ENCODE data around the gene FNDC8.
"Not testable (repeated sequence)": the region's sequence is repeated elsewhere in the genome, so short reads cannot be mapped to it uniquely, and the experiment has no call there.

Gene FNDC8

DNA sequence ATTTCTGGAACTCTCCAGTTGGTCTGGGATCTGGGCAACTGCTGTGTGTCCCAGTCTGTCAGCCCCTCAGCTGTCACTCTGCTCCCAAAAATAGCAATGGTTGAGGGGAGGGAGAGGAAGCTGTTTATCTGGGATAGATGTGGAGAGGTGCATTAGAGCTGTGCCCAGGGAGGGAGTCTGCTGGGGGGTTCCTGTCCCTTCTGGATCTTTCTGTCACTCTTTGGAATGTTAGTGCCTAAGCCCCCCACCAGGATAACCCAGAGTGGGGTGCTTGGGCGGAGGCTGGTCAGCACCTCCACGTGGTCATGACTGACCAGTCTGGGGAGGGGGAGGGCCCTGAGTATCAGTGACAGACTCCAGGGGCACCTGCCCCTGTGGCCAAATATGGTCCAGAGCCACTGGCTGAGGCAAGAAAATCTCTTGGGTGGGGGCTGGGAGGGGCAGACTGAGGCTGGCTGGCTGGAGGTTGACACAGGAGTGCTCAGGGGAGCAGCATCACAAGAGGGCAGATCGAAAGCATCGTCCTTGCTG, 26.0 kb downstream of the FNDC8 start, which contains the start of gene UNC45B:
Gene UNC45B (plus strand): TSS at position 443 of the 531 bp plus-strand sequence. CDS start 447 bp downstream, outside the sequence.
- Histone ChIP-seq H3K9me3 (ENCODE audit: insufficient read depth, low read length) (no peaks in the 10 kb centered on the region), H3K4me2 (ENCODE audit: low read depth, low read length, poor library complexity, severe bottlenecking) (no peak within 1 kb of the TSS), H3K9me2 (replicated peaks; ENCODE audit: insufficient read depth, low read length) (no peaks in the 10 kb centered on the region), H3K4me3 (ENCODE audit: insufficient read depth, low read length, poor library complexity, severe bottlenecking) (no peak within 1 kb of the TSS), H4K20me1 (ENCODE audit: low read depth, low read length) (no peaks in the 10 kb centered on the region), H3K9ac (ENCODE audit: low read length) (no peak within 1 kb of the TSS), H3F3A (ENCODE audit: insufficient read depth) (no peaks in the 10 kb centered on the region), H3K79me2 (ENCODE audit: insufficient read depth, low read length) (no peaks in the 10 kb centered on the region), H3K36me3 (ENCODE audit: low read length) (no peaks in the 10 kb centered on the region), H3K27me3 (ENCODE audit: low read length) (no peaks in the 10 kb centered on the region), H3K27ac (ENCODE audit: low read depth, low read length) (no peak within 1 kb of the TSS), H2AFZ (ENCODE audit: low read depth, low read length, severe bottlenecking) (no peak within 1 kb of the TSS)
- no peak for TF ChIP-seq EZH2phosphoT487 (conservative IDR thresholded peaks at IDR 0.05; ENCODE audit: low read length)
- no peak for TF ChIP-seq CTCF (IDR thresholded peaks at IDR 0.05; ENCODE audit: insufficient read depth, low read length, poor library complexity, severe bottlenecking)

DNA sequence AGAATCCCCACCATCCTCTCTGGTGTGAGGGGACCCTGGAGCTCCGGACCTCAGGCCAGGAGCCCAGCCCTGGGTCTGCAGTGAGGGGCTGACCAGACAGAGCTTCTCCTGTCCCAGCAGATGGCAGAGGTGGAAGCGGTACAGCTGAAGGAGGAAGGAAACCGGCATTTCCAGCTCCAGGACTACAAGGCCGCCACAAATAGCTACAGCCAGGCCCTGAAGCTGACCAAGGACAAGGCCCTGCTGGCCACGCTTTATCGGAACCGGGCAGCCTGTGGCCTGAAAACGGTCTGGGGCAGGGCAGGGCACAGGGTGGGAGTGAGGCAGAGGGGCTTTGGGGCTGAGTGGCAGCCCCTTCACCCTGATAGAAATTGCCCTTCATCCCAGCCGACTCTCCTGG, 26.7 kb downstream of the FNDC8 start:
- Histone ChIP-seq H3K4me2 (ENCODE audit: low read depth, low read length, poor library complexity, severe bottlenecking) (no peak overlapping the region), H2AFZ (ENCODE audit: low read depth, low read length, severe bottlenecking) (no peak overlapping the region), H3K9ac (ENCODE audit: low read length) (no peak overlapping the region), H4K20me1 (ENCODE audit: low read depth, low read length) (no peaks in the 10 kb centered on the region), H3K36me3 (ENCODE audit: low read length) (no peaks in the 10 kb centered on the region), H3K9me2 (replicated peaks; ENCODE audit: insufficient read depth, low read length) (no peaks in the 10 kb centered on the region), H3F3A (ENCODE audit: insufficient read depth) (no peaks in the 10 kb centered on the region), H3K27me3 (ENCODE audit: low read length) (no peaks in the 10 kb centered on the region), H3K9me3 (ENCODE audit: insufficient read depth, low read length) (no peaks in the 10 kb centered on the region), H3K79me2 (ENCODE audit: insufficient read depth, low read length) (no peaks in the 10 kb centered on the region), H3K4me3 (ENCODE audit: insufficient read depth, low read length, poor library complexity, severe bottlenecking) (no peak overlapping the region), H3K27ac (ENCODE audit: low read depth, low read length) (no peak overlapping the region)
- no peak for TF ChIP-seq CTCF (IDR thresholded peaks at IDR 0.05; ENCODE audit: insufficient read depth, low read length, poor library complexity, severe bottlenecking)
- TF ChIP-seq EZH2phosphoT487 (conservative IDR thresholded peaks at IDR 0.05; ENCODE audit: low read length), result no peak

- Histone ChIP-seq H3K9ac (ENCODE audit: low read length) (no peak overlapping the region), H3K27me3 (ENCODE audit: low read length) (0 out of 2 replicates have a peak, but pooled peaks cover 2% of the 10 kb centered on the region), H3K4me2 (ENCODE audit: low read depth, low read length, poor library complexity, severe bottlenecking) (no peak overlapping the region), H3F3A (ENCODE audit: insufficient read depth) (no peaks in the 10 kb centered on the region), H2AFZ (ENCODE audit: low read depth, low read length, severe bottlenecking) (no peak overlapping the region), H3K27ac (ENCODE audit: low read depth, low read length) (no peak overlapping the region), H3K9me2 (replicated peaks; ENCODE audit: insufficient read depth, low read length) (no peaks in the 10 kb centered on the region), H4K20me1 (ENCODE audit: low read depth, low read length) (no peaks in the 10 kb centered on the region), H3K79me2 (ENCODE audit: insufficient read depth, low read length) (no peaks in the 10 kb centered on the region), H3K36me3 (ENCODE audit: low read length) (no peaks in the 10 kb centered on the region), H3K9me3 (ENCODE audit: insufficient read depth, low read length) (no peaks in the 10 kb centered on the region), H3K4me3 (ENCODE audit: insufficient read depth, low read length, poor library complexity, severe bottlenecking) (no peak overlapping the region)
- no peak for TF ChIP-seq EZH2phosphoT487 (conservative IDR thresholded peaks at IDR 0.05; ENCODE audit: low read length)
- no peak for TF ChIP-seq CTCF (IDR thresholded peaks at IDR 0.05; ENCODE audit: insufficient read depth, low read length, poor library complexity, severe bottlenecking)
Measured at GRCh38 chr17:35149941-35150340, 28.5 kb downstream of the FNDC8 start.

GRCh38 chr17:35151080-35151479, 29.7 kb downstream of the FNDC8 start:
- H3K9ac ChIP-seq (ENCODE audit: low read length); H3K4me2 ChIP-seq (ENCODE audit: low read depth, low read length, poor library complexity, severe bottlenecking); H3K79me2 ChIP-seq (ENCODE audit: insufficient read depth, low read length); H4K20me1 ChIP-seq (ENCODE audit: low read depth, low read length); H2AFZ ChIP-seq (ENCODE audit: low read depth, low read length, severe bottlenecking); H3K27me3 ChIP-seq (ENCODE audit: low read length); H3F3A ChIP-seq (ENCODE audit: insufficient read depth); H3K9me2 ChIP-seq (replicated peaks; ENCODE audit: insufficient read depth, low read length); H3K4me3 ChIP-seq (ENCODE audit: insufficient read depth, low read length, poor library complexity, severe bottlenecking); H3K9me3 ChIP-seq (ENCODE audit: insufficient read depth, low read length); H3K36me3 ChIP-seq (ENCODE audit: low read length); H3K27ac ChIP-seq (ENCODE audit: low read depth, low read length): not testable (repeated sequence)
